ENCODE measurements around the gene CMTM2. TPM values are rescaled to one million over a fixed set of nuclear protein-coding genes. Genes with fewer than 3 reads are reported as not detected.

Gene CMTM2
- total RNA-seq (2011; cell fraction: chromatin; rRNA removed; ENCODE audit: low replicate concordance), result not detected in 2 replicates
- total RNA-seq (2011; cell fraction: nucleolus; rRNA removed), result 0.39 TPM in 1 of 2 replicates, not detected in the other
- not detected in 2 replicates for total RNA-seq (2011; cell fraction: nucleoplasm; rRNA removed)
- not detected in 2 replicates for total RNA-seq (2014; rRNA removed)
- total RNA-seq (2014; rRNA removed; fragmentation: Illumina TruSeq; extraction: Trizol), result not detected in 2 replicates
- not detected in 2 replicates for total RNA-seq (2015; rRNA removed; fragmentation: Illumina TruSeq; extraction: Trizol)
- not detected in 2 replicates for total RNA-seq (2021)
- not detected in 2 replicates for polyA plus RNA-seq (2011; rRNA removed)
- polyA plus RNA-seq (2011; cell fraction: cytosol; rRNA removed), result 0.31 TPM in 1 of 2 replicates, not detected in the other
- 0.11 TPM in 1 of 2 replicates, not detected in the other for polyA plus RNA-seq (2011; cell fraction: nucleus; rRNA removed)
- polyA plus RNA-seq (2012), result 0.17 TPM in 1 of 2 replicates, not detected in the other
- not detected in 2 replicates for polyA plus RNA-seq (2014; fragmentation: Illumina TruSeq; extraction: Trizol)
- polyA plus RNA-seq (2014; fragmentation: Nextera tagmentation; extraction: Ambion mirVana), result not detected
- polyA plus RNA-seq (2014; rRNA removed), result not detected in 2 replicates
- polyA minus RNA-seq (2011; rRNA and poly(A)+ RNA removed), result not detected in 2 replicates
- not detected in 2 replicates for polyA minus RNA-seq (2011; cell fraction: cytosol; rRNA and poly(A)+ RNA removed)
- not detected in 2 replicates for polyA minus RNA-seq (2011; cell fraction: nucleus; rRNA and poly(A)+ RNA removed)
- percentile 9 among the genes with signal in this experiment for Bru-seq, nascent RNA
- BruChase-seq, experiment 1, labeled RNA remaining after a 2-hour chase, result percentile 23 among the genes with signal in this experiment
- percentile 25 among the genes with signal in this experiment for BruChase-seq, experiment 2, labeled RNA remaining after a 6-hour chase
- long read RNA-seq, experiment 1, result 0 reads
- long read RNA-seq, experiment 2, result 0 reads
- long read RNA-seq, experiment 3, result 0 reads

GRCh38 chr16:66578651-66579531 is at the start of gene CMTM2:
Gene CMTM2 (plus strand): TSS chr16:66579463. CDS start chr16:66579608, 145 bp downstream.
- TF ChIP-seq ZC3H8 (IDR thresholded peaks at IDR 0.05) (no peak), NFIC (IDR thresholded peaks at IDR 0.05) (peak; percentile 18; the same call in 1 of the 2 replicates)
- ChIA-PET CTCF (ENCODE audit: low intra/inter-chr PET ratio) (no interaction called here), POLR2A (interaction anchor here (1.4 kb wide), 1 partner anchor 9 kb away, joined by 4 read pairs; no protein-coding TSS in a partner anchor)
- Histone ChIP-seq H3K4me2 (ENCODE audit: insufficient read depth, low read length) (no peak within 1 kb of the TSS), H3K27ac (ENCODE audit: extremely low read depth, low read depth, low read length) (no peak within 1 kb of the TSS), H3K9me3 (replicated peaks; ENCODE audit: control insufficient read depth, insufficient read depth, low read depth, low read length) (no peaks in the 10 kb centered on the region), H3K27me3 (ENCODE audit: control insufficient read depth in 2 of 2, insufficient read depth in 2 of 2, low read length in 2 of 2) (peaks cover 4 to 16% of the 10 kb centered on the region in 2 experiments; a peak in 4 of 5 replicates), H2AFZ (ENCODE audit: low read depth, low read length) (no peak within 1 kb of the TSS), H3K9ac (ENCODE audit: insufficient read depth in 1 of 2, low read depth in 2 of 2, low read length in 2 of 2) (no peak within 1 kb of the TSS), H4K20me1 (replicated peaks; ENCODE audit: control insufficient read depth, insufficient read depth, low read length) (no peaks in the 10 kb centered on the region), H3K9me1 (ENCODE audit: control insufficient read depth, insufficient read depth, low read length) (no peaks in the 10 kb centered on the region), H3K79me2 (ENCODE audit: control insufficient read depth, insufficient read depth, low read length) (no peaks in the 10 kb centered on the region), H3K4me1 (replicated peaks in 1 of 2; ENCODE audit: control insufficient read depth in 2 of 2, insufficient read depth in 2 of 2, low read length in 2 of 2) (peaks cover 7 to 9% of the 10 kb centered on the region in 2 experiments), H3K4me3 (no peak within 1 kb of the TSS), H3K36me3 (ENCODE audit: control insufficient read depth, insufficient read depth, low read length) (no peaks in the 10 kb centered on the region)
- intact Hi-C loops (cut with micrococcal nuclease) (no loop called here), in situ Hi-C loops (cut with MboI) (no loop called here)
- FAIRE-seq, result no peak
- DNase-seq (ENCODE audit: extremely low read depth in 1 of 4, low spot score in 3 of 4), result no peak
- ATAC-seq, result no peak
- BruUV-seq (replicated peaks), result no TSS peak
- WGBS (ENCODE audit: insufficient coverage, low coverage, missing lambda C conversion rate), result 51% methylated on average over 52 of the region's 77 CpGs

Measured in K562 (cell line).